ENCODE measurements around the gene IFNGR2.

GRCh38 chr21:33461538-33462250, 58.5 kb downstream of the IFNGR2 start:
- TF ChIP-seq CTCF (IDR thresholded peaks at IDR 0.05) (no peak), EP300 (IDR thresholded peaks at IDR 0.05) (no peak)

Data from ovary (tissue), 3 donors.